Fibroblast of lung (primary cell): ENCODE measurements around the gene MYO5B. TPM values are rescaled to one million over a fixed set of nuclear protein-coding genes. Genes with fewer than 3 reads are reported as not detected.
A peak's percentile ranks its signal among the peaks of the same experiment; 100 is the strongest.

Experiments
- DNase-seq, 2 donors: peaks; one replicate each; pipeline versions ENCODE4 v3.0.0 to v3.0.0-alpha.2; 2010; ENCODE audit warnings: low read depth in 2 of 2
- H2AFZ ChIP-seq: 2 replicates; pipeline ENCODE4 v1.5.1; 2012; ENCODE audit warnings: low read length, control low read depth, inconsistent platforms
- H3K27ac ChIP-seq: 2 replicates; pipeline ENCODE4 v1.5.1; 2011; ENCODE audit warnings: low read length, control low read depth; ENCODE audit not compliant: insufficient read depth
- H3K27me3 ChIP-seq: 2 replicates; pipeline ENCODE4 v1.5.1; 2011; ENCODE audit warnings: mild to moderate bottlenecking, low read length; ENCODE audit not compliant: control insufficient read depth, insufficient read depth
- H3K36me3 ChIP-seq: 2 replicates; pipeline ENCODE4 v1.5.1; 2011; ENCODE audit warnings: low read length; ENCODE audit not compliant: control insufficient read depth, insufficient read depth
- H3K4me1 ChIP-seq: 2 replicates; pipeline ENCODE4 v1.5.1; 2011; ENCODE audit warnings: low read length; ENCODE audit not compliant: control insufficient read depth, insufficient read depth; ENCODE audit errors: extremely low read depth
- H3K4me2 ChIP-seq: 2 replicates; pipeline ENCODE4 v1.5.1; 2011; ENCODE audit warnings: low read length, control low read depth; ENCODE audit not compliant: insufficient read depth; ENCODE audit errors: extremely low read depth
- H3K4me3 ChIP-seq, 4 experiments: fragments of 200-600 bp in 1 of 4; sonication (generic) in 1 of 4; replicated peaks in 1 of 4; 2 replicates each; pipeline ENCODE4 v1.5.1; 2011 to 2016; ENCODE audit warnings: low read length in 4 of 4, low read depth in 3 of 4, mild to moderate bottlenecking in 3 of 4, control low read depth in 2 of 4, inconsistent platforms in 1 of 4, mixed read lengths in 1 of 4; ENCODE audit not compliant: insufficient read depth in 1 of 4; ENCODE audit errors: control extremely low read depth in 1 of 4
- H3K79me2 ChIP-seq: 2 replicates; pipeline ENCODE4 v1.5.1; 2012; ENCODE audit warnings: mild to moderate bottlenecking, low read length, inconsistent platforms; ENCODE audit not compliant: control insufficient read depth, insufficient read depth
- H3K9ac ChIP-seq: 2 replicates; pipeline ENCODE4 v1.5.1; 2011; ENCODE audit warnings: mild to moderate bottlenecking, low read length, control low read depth; ENCODE audit not compliant: insufficient read depth
- H3K9me3 ChIP-seq: 2 replicates; pipeline ENCODE4 v1.5.1; 2012; ENCODE audit warnings: low read depth, low read length; ENCODE audit not compliant: control insufficient read depth, insufficient read depth
- H4K20me1 ChIP-seq: 2 replicates; pipeline ENCODE4 v1.5.1; 2011; ENCODE audit warnings: low read length; ENCODE audit not compliant: control insufficient read depth, insufficient read depth; ENCODE audit errors: extremely low read depth
- CTCF ChIP-seq, 2 donors: IDR thresholded peaks in 1 of 2; conservative IDR thresholded peaks in 1 of 2; 1 replicate in 1 of 2; 2 replicates in 1 of 2; pipeline ENCODE4 v1.5.1; 2011 to 2012; ENCODE audit warnings: low read length in 2 of 2, control low read depth in 1 of 2, inconsistent platforms in 1 of 2, low read depth in 1 of 2, mild to moderate bottlenecking in 1 of 2
- EZH2 ChIP-seq: IDR thresholded peaks from 2 replicates; pipeline ENCODE4 v1.5.1; 2012; ENCODE audit warnings: low read length, control low read depth, mild to moderate bottlenecking; ENCODE audit errors: missing control alignments
- polyA plus RNA-seq, 2 donors: library from polyadenylated mRNA; depleted of rRNA in 1 of 2; stranded (reverse) in 1 of 2; unstranded in 1 of 2; fragments of >200 nt; gene quantifications; 2 replicates each; pipeline ENCODE4 v1.2.1, GENCODE V29; 2011 to 2012; ENCODE audit warnings: missing spikeins in 1 of 2
- total RNA-seq: library from RNA; depleted of rRNA; stranded (reverse); fragments of >200 nt; gene quantifications from 2 replicates; pipeline ENCODE4 v1.2.1, GENCODE V29; 2014

The MYO5B gene
- total and polyA plus RNA-seq, 2 donors (not counting 1 experiment from before 2014, with no cell fraction given) = under 0.01 to 0.06 TPM

- TF ChIP-seq CTCF (conservative IDR thresholded peaks at IDR 0.05 in 1 of 2, IDR thresholded peaks at IDR 0.05 in 1 of 2; ENCODE audit: low read depth in 1 of 2, low read length in 2 of 2) (no peak), EZH2 (no peak)
- Histone ChIP-seq H3K9ac (no peak overlapping the region), H3K27ac (no peak overlapping the region), H3K27me3 (no peaks in the 10 kb centered on the region), H4K20me1 (no peaks in the 10 kb centered on the region), H2AFZ (no peak overlapping the region), H3K4me3 (no peak overlapping the region), H3K9me3 (no peaks in the 10 kb centered on the region), H3K36me3 (no peaks in the 10 kb centered on the region), H3K4me2 (no peak overlapping the region), H3K79me2 (no peaks in the 10 kb centered on the region), H3K4me1 (no peaks in the 10 kb centered on the region)
- DNase-seq = peak in 1 of 2 donors; percentile 34
Observed at GRCh38 chr18:50161597-50162205, 33.2 kb downstream of the MYO5B start.

DNA sequence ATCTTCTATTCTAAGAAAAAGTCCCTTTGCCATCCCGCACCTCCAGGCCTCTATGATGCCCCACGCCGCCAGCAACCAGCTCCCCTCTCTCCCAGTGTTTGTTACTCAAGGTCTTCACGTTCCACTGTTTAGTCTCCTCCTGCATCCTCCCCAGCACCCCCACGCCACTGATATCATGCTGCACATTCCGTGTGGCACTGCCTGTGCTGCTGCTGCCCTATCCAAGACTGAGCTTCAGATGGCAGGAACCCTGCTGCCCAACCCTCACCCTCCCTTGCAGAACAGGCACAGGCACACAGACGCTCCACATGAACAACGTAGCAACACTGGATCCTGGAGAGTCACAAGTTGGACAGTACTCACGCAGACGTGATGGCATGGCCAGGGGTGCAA lies 35.3 kb downstream of the MYO5B start:
- TF ChIP-seq EZH2 (no peak), CTCF (conservative IDR thresholded peaks at IDR 0.05 in 1 of 2, IDR thresholded peaks at IDR 0.05 in 1 of 2; ENCODE audit: low read depth in 1 of 2, low read length in 2 of 2) (no peak)

GRCh38 chr18:50158866-50159653 lies 35.9 kb downstream of the MYO5B start:
- H3K4me1 ChIP-seq = no peaks in the 10 kb centered on the region
- no peak overlapping the region for H2AFZ ChIP-seq
- H3K27me3 ChIP-seq = no peaks in the 10 kb centered on the region
- no peaks in the 10 kb centered on the region for H4K20me1 ChIP-seq
- no peaks in the 10 kb centered on the region for H3K9me3 ChIP-seq
- no peaks in the 10 kb centered on the region for H3K79me2 ChIP-seq
- TF ChIP-seq EZH2 = no peak
- no peak for TF ChIP-seq CTCF (conservative IDR thresholded peaks at IDR 0.05 in 1 of 2, IDR thresholded peaks at IDR 0.05 in 1 of 2; ENCODE audit: low read depth in 1 of 2, low read length in 2 of 2)
- no peak overlapping the region for H3K4me3 ChIP-seq
- H3K9ac ChIP-seq = no peak overlapping the region
- H3K36me3 ChIP-seq = no peaks in the 10 kb centered on the region
- H3K27ac ChIP-seq = no peak overlapping the region
- no peak overlapping the region for H3K4me2 ChIP-seq
- DNase-seq = no peak

More for the DNA sequence above, 35.3 kb downstream of the MYO5B start:
- Histone ChIP-seq H3K79me2 (no peaks in the 10 kb centered on the region), H3K4me2 (no peak overlapping the region), H3K36me3 (no peaks in the 10 kb centered on the region), H4K20me1 (no peaks in the 10 kb centered on the region), H2AFZ (no peak overlapping the region), H3K9me3 (no peaks in the 10 kb centered on the region), H3K9ac (no peak overlapping the region), H3K27me3 (no peaks in the 10 kb centered on the region), H3K27ac (no peak overlapping the region), H3K4me3 (no peak overlapping the region), H3K4me1 (no peaks in the 10 kb centered on the region)
- no peak for DNase-seq
